Activated CD8-positive, alpha-beta memory T cell treated with anti-CD3 and anti-CD28 coated beads for 1 hour (primary cell): ENCODE measurements around the gene RIPOR2.

Experiments
- DNase-seq, 2 donors: peaks; one replicate each; pipeline ENCODE4 v3.0.0-alpha.2; 2020; ENCODE audit warnings: low read depth in 1 of 2; ENCODE audit errors: extremely low read depth in 1 of 2

The RIPOR2 gene

DNA sequence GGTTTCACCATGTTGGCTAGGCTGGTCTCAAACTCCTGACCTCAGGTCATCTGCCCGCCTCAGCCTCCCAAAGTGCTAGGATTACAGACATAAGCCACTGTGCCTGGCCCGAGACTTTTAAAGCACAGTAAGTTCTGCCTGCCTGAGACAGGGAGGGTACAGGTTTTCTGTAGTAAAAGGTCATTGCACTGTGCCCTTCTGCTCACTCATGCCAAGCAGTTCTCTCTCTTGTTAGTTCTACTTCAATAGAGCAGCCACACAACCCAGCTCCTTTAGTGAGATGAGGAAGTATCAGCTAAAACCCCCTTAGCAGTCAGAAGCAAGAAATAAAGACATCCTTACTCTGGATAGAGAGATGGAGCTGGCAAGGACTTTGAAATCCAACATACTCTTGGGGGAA is 84.7 kb downstream of the RIPOR2 start:
- DNase-seq: no peak

DNA sequence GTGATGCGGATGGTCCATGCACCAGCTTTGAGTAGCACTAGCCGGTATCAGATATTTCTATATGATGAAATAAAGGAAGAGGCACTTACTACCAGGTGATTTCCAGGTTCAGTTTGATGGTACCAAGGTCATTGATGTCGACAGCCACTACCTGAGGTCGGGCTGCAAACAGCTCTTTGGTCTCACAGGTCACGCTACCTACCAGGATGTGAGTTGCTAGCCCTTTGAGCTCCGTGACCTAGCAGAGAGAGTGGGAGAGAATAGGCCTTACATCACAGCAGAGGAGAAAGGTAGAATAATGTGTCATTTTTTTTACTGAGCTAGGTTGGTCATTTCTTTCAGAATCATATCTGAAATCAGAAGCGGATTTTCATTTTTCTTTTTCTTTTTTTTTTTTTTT is 86.0 kb downstream of the RIPOR2 start:
- DNase-seq: no peak

DNA sequence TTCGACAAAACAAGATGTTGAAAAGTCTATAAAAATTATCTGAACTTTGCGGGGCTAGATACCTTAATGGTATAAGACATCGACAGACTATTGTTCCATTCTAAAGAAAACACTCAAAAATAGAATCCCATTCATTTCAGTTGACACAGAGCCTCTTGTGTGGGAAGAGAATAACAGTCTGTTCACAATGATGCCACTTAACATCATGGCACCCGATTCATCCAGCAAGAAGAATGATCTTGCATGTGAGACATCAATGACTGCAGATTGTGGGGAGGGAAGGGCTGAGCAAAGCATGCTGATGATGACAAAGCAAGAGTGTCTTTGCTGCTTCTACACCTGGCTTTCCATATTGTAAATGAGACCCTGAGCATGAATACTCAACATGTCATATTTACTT is 87.3 kb downstream of the RIPOR2 start:
- no peak for DNase-seq

DNA sequence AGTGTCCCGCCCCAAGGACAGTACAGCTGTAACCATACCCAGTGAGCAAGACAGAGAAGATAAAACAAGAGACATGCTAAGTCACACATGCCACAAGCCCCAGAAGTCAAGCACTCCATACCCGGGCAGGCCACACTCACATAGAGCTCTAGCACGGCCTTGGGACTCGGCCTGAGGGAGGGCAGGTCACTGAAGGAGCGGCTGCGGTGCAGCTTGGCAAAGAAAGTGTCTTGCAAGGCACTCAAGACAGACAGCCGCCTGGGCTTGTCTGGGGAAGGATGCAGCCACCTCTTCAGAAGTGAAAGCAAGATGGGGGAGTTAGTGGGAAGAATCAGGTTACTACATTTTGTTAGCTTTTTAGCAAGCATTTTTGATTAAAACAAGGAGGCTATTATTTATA is 88.4 kb downstream of the RIPOR2 start:
- no peak for DNase-seq

DNA sequence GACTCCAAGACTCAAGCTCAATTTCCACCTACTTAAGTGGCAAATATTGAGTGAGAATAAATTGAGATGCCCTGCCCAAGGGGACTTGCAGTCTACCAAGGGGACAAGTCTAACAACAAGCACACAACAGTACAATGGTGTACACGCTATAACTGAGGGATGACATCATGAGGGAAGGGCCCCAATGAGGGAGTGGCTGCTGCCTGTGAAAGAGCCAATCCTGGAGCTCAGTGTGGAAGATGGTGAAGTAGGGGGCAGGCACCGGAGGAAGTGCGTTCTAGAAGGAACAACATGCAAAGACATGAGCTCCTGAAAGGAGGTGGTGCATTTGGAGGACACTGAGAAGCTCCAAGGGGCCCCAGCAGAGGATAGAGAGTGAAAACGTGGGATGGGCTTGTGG is 90.2 kb downstream of the RIPOR2 start:
- no peak for DNase-seq

DNA sequence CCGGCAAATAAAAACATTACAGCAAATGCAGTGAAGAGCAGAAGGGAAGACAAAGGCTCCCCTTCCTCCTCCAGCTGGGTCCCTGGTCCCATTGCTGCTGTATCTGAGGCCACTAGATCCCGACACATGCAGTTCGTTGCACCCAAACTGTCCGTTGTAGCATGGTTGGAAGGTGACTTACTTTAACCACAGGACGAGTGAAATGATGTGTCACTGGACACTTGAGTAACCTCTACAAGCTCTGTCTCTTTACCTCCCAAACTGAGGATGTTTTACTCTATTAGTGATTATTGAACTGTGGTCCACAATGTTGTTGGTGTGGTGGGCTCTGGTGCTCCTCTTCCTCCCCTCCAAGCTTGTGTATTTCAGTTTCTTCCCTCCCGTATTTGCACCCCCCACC is 90.9 kb downstream of the RIPOR2 start:
- DNase-seq: no peak

DNA sequence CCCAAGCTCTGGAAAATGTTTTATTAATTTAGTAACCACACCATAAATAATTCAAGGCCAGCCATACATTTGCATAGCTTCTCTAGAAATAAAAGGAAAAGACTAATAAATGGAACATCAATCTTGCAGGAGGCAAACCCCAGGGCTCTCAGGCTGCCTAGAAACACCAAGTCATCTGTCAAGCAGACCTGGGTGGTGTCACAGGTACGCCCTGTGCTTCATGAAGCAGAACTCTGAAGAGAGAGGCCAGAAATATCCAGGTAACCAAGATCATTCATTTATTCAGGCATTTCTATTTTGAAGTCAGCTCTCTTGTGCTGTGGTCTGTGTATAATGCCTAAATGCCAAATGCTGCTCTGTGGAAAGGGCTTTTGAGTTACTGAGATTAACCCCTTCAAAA is 91.7 kb downstream of the RIPOR2 start:
- DNase-seq: no peak

DNA sequence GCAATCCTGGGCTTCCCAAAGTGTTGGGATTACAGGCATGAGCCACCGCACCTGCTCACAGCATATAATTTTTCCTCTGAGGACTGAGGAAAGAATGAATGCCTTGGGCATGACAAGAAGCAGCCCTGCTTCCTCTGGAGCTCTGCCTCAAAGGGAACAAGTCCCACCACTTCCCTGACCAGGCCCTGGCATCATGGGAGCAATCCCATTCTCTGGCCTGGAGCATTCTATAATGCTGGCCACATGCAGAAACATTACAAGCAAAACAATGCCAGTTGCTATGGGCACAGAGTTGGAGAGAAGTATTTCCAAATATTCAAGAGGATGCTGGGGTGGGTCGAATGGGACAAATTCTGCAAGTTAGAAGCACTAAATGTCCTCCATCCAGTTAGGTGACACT is 95.6 kb downstream of the RIPOR2 start:
- no peak for DNase-seq

DNA sequence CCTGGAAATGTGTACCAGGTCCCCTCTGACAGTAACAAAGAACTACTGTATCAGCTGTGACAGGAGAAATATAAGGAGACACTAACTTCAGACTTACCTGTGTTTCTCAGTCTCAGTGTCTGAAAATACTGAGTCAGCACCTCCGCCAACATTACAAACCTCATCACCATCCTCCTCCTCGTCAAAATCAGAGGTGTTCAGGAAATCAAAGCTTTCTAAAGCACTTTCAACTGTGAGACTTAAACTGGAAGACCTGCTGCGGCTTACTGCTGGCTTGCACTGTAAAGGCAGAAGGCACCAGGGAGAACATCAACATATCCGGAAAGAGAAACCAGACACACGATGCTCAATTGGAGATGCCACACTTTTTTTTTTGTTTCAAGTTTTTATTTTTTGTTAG is 96.8 kb downstream of the RIPOR2 start:
- DNase-seq: no peak

DNA sequence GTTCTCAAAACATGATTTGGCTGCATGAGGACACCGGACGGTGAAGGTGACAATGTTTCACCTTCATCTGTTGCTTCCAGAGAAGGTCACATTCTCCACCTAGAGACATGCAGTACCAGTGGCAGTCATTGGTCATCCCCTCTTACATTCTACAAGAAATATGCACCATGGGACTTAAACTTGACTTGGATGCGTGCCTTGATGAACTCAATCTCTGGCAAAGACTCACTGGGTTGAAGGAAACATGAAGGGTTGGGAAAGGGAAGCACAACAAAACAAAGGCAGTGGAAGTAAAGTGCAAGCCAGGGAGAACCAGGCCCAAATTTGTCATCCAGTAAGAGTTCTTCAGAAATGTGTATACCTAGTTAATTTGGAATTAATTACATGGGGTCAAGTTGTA is 97.7 kb downstream of the RIPOR2 start:
- no peak for DNase-seq

DNA sequence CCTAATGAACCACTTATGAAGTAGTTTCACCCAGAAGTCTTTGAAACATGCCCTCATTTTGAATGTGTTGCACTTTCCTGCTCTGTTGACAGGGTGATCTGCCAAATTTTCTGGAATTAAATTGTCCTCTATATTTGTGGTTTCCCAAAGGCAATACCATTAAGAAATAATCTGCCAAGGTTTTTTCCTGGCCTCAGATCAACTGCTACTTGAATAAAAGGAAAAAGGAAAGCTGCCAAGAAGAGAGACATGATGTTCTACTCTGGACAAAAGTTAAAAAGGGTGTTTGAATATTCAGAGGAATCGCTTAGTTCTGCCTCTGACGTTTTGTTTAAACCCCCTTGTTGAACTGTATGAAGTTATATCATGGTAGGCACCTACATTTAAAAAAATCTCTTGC is 99.7 kb downstream of the RIPOR2 start:
- DNase-seq: no peak

DNA sequence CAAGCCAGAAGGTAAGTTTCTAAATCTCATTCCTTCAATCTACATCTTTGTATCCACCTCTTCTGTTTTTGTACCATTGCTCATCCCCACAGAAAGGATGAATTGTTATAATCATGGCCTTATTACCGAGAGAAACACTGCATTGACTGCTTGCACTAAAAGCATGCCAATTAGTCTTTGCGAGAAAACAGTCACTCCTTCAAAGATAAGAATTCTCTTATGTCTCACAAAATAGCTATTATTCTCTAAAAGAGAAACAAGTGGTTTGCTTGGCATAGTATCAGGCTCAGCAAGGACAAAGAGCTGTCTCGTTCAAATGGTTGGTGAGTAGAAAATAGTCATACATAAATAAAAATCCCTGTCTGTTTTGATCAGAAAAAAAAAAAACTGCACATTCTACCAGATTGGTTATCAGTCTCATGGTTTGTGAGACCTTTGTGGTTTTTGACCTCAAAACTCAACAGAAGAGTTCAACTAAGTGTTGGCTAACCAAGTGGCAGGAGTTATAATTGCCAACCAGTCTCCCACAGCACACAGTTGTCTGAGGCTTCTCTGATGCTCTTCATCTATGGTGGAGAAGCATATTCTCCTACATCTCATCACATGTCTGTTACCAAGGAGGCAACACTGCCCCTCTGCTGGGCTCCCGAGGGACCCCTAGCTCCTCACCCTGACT is 101.9 kb downstream of the RIPOR2 start:
- no peak for DNase-seq

DNA sequence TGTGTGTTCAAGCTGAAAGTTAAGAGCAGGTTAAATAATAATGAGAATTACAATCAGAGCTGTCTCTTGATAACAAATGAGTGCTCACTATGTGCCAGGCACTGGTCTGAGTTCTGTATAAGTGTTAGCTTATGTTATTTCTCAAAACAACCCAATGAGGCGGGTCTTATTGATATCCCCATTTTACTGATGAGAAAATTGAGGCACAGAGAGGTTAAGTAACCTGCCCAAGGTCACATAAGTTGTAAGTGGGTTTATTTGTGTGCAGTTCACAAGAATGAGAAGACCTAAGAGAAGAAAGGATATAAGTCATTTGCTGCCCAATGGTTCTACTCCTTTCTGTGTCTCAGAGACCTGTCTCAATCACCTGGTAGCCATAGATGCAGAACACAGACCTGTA is 103.0 kb downstream of the RIPOR2 start:
- no peak for DNase-seq

DNA sequence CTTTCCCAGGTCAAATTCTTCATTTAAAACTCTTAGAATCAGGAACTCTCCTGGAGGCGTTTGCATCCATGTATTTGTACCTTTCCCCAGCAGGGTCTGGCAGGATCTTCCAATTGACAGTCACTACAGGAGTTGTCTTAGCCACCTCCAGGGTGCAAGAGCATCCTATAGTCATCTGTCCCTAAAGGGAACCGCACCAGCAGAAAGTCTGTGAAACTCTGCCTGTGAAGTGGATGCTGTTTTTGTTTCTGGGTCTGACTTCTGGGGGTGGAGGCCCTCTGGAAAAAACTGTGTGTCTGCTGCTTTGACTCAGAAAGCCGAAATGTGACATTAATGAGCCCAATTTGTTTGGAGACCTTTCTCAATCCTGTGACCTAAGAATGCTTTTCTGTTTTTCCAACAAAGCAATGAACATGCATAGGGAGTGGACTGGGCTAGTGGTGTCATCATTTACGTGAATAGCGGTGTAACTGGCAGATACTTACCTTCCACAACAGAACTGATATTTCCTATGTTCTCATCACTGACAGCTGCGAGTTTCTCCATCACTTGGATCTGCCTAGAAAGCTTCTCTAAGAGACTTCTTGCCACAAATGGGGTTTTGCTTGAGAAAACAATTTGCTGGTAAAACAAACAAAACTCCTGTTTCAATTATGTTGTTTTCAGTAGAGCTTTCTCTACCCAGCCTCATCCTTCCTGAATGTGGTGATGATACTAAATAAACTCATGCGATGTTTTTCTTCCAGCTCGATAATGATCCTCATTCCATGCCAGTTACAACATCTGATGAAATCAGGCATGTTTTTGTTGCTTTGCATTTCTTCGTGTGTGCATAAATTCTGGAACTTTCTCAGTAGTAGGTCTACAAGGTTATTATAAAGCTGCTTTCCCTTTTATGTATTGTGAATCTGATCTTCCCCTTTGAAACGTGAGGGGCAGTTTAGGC is 103.7 kb downstream of the RIPOR2 start:
- DNase-seq: no peak

DNA sequence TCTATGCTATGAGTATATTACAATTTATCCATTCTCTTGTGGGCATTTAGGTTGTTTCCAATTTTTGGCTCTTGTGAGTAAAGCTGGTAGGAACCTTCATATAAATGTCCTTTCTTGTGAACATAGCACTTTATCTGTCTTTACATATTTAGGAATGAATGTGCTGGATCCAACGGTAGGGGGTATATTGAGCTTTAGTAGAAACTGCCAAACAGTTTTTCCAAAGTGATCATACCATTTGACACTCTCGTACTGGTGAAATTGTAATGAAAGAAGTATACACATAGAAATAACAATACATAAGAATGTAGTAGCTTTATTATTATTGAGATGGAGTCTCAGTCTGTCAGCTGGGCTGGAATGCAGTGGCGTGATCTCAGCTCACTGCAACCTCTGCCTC is 106.1 kb downstream of the RIPOR2 start:
- DNase-seq: no peak

DNA sequence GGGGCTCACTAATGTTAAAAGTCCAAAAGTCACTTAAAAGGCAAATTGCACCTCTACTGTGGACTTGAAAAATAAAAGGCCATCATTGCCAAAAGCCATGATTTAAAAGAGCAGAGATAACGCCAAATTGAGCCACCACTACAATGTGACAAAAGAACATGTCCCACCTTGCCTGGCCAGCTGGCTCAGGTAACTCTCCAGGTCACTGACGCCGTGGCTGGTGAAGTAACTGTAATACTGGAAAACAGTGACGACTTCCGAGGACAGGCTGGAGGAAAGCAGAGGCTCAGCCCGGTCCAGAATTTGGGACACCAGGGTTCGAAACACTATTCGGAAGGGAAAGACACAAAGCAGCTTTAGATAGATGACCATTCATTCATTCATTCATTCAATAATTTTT is 107.8 kb downstream of the RIPOR2 start:
- DNase-seq: no peak

DNA sequence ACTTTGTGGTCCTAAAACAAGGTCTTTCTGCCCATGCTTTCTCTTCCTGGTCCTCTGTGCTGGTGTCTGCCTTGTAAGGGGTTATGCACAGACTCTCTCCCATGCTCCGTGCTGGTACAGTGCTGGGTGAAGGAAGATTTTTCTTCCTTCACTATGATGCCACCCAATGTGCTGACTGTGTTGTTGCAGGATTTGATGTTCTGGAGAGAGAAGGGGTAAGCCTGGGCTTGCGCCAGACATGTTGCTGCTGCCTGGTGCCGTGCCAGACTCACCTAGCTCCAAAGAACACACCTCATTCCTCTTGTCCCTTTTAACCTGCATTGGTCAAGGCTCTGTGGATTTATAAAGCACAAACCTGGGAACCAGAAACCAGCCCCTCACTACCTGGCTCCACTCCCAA is 108.6 kb downstream of the RIPOR2 start:
- DNase-seq: no peak

DNA sequence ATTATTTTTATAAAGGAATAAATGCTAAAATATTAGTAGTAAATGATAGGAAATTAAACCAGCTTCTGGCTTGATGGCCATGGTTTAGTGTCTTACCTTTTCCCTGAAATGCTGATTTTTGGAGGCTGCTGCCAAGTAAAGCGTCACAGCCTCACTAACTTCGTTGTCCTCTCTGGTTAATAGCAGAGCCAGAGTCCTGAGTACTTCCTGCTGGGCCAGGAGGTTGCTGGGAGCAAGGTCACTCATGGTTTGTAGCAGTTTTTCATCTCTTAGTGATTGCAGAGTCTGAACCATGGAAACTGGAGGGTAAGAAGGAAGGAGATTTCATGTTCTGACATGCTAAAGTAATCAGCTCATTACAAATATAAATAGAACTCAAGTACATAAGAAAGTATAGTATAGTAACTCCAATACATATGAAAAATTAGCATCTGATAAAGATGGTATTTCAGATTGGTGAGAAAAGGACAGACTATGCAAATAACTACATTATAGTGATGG is 110.6 kb downstream of the RIPOR2 start:
- DNase-seq: no peak

DNA sequence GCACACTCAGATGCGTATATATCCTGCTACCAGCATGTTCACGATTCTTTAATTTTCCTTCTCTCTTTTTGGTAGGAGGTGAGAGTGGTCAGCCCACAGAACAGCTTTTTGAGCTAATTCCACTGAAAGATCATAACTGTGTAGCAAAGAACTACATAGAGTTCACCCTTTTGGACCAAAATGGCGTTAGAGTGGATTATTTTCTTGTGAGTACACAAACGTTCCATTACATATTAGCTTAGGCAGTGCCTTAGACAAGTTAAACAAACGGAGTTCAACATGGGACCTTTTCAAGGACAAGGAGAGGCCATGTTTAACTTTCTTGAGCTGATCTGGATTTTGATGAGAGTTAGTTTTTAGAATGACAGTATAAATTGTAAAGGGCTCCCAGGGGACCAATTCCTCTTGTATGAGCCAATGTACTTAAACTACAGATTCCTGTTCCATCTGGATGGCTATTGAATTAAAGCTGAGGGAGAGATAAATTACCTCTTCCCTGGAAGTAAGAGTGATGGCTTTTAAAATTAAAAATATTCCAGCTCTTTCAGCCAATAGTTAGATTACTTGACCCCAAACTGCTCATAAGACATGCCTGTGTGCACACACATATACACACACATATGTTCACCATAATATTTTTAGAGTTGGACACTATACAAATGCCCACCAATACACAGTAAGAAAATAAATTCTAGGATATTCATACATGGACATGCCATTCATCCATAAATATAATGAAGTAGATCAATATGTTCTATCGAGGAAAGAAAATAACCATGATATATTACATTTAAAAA is 111.4 kb downstream of the RIPOR2 start:
- DNase-seq: no peak

DNA sequence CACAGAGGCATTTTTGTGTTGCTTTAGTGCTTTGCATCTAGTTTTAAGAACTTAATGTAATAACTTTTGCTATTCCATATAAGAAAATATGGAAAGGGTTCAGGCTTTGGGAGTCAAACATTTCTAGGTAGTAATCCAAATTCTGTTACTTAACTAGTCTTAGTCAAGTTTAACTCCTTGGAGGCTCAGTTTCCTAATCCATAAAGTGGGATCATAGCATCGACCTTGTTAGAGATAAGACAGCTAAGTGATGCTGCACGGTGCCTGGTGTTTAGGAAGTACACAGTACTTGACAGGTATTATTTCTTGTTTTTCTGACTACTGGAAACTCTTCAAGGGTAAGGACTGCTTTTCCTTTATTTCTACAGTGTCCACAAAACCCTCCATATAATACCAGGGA is 112.6 kb downstream of the RIPOR2 start:
- DNase-seq: no peak

DNA sequence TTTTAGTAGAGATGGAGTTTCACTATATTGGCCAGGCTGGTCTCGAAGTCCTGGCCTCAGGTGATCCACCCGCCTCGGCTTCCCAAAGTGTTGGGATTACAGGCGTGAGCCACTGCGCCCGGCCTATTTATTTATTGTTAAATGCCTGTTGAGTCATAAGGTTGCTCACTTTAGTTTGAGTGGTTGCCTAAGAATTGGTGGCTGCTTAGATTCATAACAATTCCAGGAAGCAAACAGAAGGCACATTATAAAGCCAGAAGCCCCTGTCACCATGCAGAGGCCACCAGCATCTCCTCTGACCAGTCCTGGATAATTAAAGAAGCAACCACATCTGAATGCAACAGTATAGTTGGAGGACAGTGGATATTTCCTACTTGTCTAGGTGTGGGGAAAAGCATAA is 113.1 kb downstream of the RIPOR2 start:
- DNase-seq: no peak
